Esophagus squamous epithelium (tissue), 5 donors: ENCODE data around the gene PLAC9. TPM values are rescaled to one million over a fixed set of nuclear protein-coding genes. Genes with fewer than 3 reads are reported as not detected.

Experiments
- DNase-seq: peaks from one replicate; lab custom pipeline; 2025; lab: John Stamatoyannopoulos, UW
- H3K27ac ChIP-seq, 4 donors: fragments of 200-600 bp; sonication (generic); one replicate each; pipeline ENCODE4 v1.5.1; 2016 to 2019; ENCODE audit warnings: mild to moderate bottlenecking in 1 of 4
- H3K27me3 ChIP-seq, 4 donors: fragments of 200-600 bp; sonication (generic); 1 replicate in 3 of 4; 2 replicates in 1 of 4; pipeline versions ENCODE4 v1.5.1 to v1.6.0; 2017 to 2021; ENCODE audit warnings: antibody characterized with exemption in 1 of 4
- H3K36me3 ChIP-seq, 3 donors: fragments of 200-600 bp; sonication (generic); one replicate each; pipeline ENCODE4 v1.5.1; 2016 to 2019
- H3K4me1 ChIP-seq, 3 donors: fragments of 200-600 bp; sonication (generic); one replicate each; pipeline ENCODE4 v1.5.1; 2017 to 2019
- H3K4me3 ChIP-seq, 4 donors: fragments of 200-600 bp; sonication (generic); 1 replicate in 3 of 4; 2 replicates in 1 of 4; pipeline ENCODE4 v1.5.1; 2016 to 2019; ENCODE audit warnings: mild to moderate bottlenecking in 2 of 4, moderate library complexity in 1 of 4
- H3K9me3 ChIP-seq, 3 donors: fragments of 200-600 bp; sonication (generic); one replicate each; pipeline ENCODE4 v1.5.1; 2016 to 2019
- POLR2A ChIP-seq, 4 donors: fragments of 450-650 bp; IDR thresholded peaks; one replicate each; pipeline ENCODE4 v1.6.1; 2017; ENCODE audit warnings: antibody characterized with exemption in 4 of 4, mild to moderate bottlenecking in 4 of 4, moderate library complexity in 3 of 4
- WGBS, 2 donors: methylation state at CpG; one replicate each; pipeline ENCODE4 v1.1.5; 2018; 5-methylcytosine and 5-hydroxymethylcytosine counted together
- intact Hi-C: fragments of 100-400 bp; cut with DNase I; formaldehyde crosslinking; loops from one replicate; pipeline ENCODE4 v1.15.0; 2022
- total RNA-seq, 4 donors: library from RNA; depleted of rRNA; stranded (reverse); fragments of >200 nt; gene quantifications; one replicate each; pipeline ENCODE4 v1.1.0, GENCODE V29; 2016
- TF ChIP-seq, protein P1 (sequence below), 6 experiments: fragments of 450-650 bp in 4 of 6; fragments of 200-600 bp in 2 of 6; sonication (generic) in 2 of 6; IDR thresholded peaks; one replicate each; pipeline ENCODE4 v1.5.1; 2016 to 2019; ENCODE audit warnings: antibody characterized with exemption in 6 of 6, mild to moderate bottlenecking in 4 of 6, moderate library complexity in 4 of 6
- donor health status: DM: yes; HTN: yes; CAD: no.

The PLAC9 gene
- total RNA-seq, 4 donors from 2014 or later = 2.7 to 22.1 (median 3.0) TPM

GRCh38 chr10:80139265-80139664 is 6.7 kb downstream of the PLAC9 start:
- no peak for TF ChIP-seq POLR2A (IDR thresholded peaks at IDR 0.05)
- TF ChIP-seq, protein P1, sequence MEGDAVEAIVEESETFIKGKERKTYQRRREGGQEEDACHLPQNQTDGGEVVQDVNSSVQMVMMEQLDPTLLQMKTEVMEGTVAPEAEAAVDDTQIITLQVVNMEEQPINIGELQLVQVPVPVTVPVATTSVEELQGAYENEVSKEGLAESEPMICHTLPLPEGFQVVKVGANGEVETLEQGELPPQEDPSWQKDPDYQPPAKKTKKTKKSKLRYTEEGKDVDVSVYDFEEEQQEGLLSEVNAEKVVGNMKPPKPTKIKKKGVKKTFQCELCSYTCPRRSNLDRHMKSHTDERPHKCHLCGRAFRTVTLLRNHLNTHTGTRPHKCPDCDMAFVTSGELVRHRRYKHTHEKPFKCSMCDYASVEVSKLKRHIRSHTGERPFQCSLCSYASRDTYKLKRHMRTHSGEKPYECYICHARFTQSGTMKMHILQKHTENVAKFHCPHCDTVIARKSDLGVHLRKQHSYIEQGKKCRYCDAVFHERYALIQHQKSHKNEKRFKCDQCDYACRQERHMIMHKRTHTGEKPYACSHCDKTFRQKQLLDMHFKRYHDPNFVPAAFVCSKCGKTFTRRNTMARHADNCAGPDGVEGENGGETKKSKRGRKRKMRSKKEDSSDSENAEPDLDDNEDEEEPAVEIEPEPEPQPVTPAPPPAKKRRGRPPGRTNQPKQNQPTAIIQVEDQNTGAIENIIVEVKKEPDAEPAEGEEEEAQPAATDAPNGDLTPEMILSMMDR (IDR thresholded peaks at IDR 0.05) = no peak
- no peaks in the 10 kb centered on the region for H3K9me3 ChIP-seq
- no peaks in the 10 kb centered on the region for H3K36me3 ChIP-seq
- H3K4me1 ChIP-seq = peaks cover 6 to 48% (median 22%) of the 10 kb centered on the region in 3 donors
- 29 to 61% methylated on average over 1 to 2 of the region's 2 CpGs for WGBS, 2 donors
- no peak overlapping the region for H3K27ac ChIP-seq
- intact Hi-C loops = no loop called here
- H3K4me3 ChIP-seq = no peak overlapping the region
- peaks cover 0 to 50% (median 0%) of the 10 kb centered on the region in 4 donors for H3K27me3 ChIP-seq
- DNase-seq = no peak

DNA sequence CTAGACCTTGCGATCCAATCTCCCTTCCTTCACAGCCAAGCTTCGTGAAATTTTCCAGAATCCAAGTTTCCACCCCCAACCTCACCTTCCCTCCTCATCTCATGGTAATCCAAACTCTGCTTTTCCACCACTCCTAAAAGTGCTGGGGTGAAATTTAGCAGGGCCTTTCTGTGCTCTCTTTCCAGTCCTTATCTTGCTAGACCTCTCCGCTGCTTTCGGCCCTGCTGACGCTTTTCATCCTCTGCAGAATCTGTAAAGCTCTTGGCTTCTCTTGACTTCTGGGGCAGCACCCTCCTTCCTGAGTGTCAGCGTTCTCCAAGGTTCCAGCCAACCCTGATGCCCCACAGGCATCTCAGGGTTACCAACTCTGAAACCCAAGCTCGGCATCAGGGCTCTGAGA is 7.7 kb downstream of the PLAC9 start:
- TF ChIP-seq, protein P1 (IDR thresholded peaks at IDR 0.05) = no peak
- no peak for TF ChIP-seq POLR2A (IDR thresholded peaks at IDR 0.05)
- H3K27ac ChIP-seq = no peak overlapping the region
- no peaks in the 10 kb centered on the region for H3K9me3 ChIP-seq
- WGBS, 2 donors = 78 to 85% methylated on average over 5 to 7 of the region's 7 CpGs
- peaks cover 10 to 54% (median 30%) of the 10 kb centered on the region in 3 donors for H3K4me1 ChIP-seq
- H3K27me3 ChIP-seq = peaks cover 0 to 43% (median 0%) of the 10 kb centered on the region in 4 donors
- no peaks in the 10 kb centered on the region for H3K36me3 ChIP-seq
- no peak overlapping the region for H3K4me3 ChIP-seq
- intact Hi-C loops = loop anchor here (5.0 kb wide), 1 partner anchor 82 kb away; no protein-coding TSS in a partner anchor
- no peak for DNase-seq

DNA sequence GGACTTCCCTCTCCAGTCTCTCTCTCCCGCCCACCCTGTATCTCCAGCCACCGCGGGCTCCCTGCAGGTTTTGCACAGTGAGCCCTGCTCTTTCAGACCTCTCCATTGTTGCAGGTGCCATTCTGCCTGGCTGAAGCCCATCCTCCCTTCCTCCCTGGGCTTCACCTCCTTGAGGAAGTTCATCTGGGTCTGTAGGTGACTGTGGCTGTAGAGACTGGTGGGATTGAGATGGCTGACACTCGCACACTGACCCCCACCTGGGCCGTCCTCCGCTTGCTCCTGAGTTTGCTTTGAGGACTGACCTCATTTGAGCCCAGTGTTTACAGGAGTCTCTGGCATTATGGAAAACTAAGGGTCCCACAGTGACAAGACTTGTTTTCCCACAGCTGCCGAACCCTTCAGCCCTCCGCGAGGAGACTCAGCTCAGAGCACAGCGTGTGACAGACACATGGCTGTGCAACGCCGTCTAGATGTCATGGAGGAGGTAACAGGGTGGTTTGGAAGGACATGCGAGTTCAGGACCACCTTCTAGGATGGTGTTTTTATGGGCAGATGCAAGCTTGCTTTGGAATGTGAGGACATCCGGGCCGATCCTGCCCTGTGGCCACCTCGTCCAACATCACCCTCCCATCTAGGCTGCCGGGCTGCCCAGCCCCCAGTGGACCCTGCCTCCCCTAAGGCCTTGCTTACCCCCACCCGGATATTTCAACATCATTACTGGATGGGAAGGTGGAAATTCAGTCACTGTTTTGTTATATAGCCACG is 9.3 kb downstream of the PLAC9 start:
- Histone ChIP-seq H3K4me3 (no peak overlapping the region), H3K4me1 (peaks cover 10 to 46% (median 18%) of the 10 kb centered on the region in 3 donors), H3K9me3 (no peaks in the 10 kb centered on the region), H3K27me3 (peaks cover 0 to 30% (median 0%) of the 10 kb centered on the region in 4 donors), H3K36me3 (no peaks in the 10 kb centered on the region), H3K27ac (no peak overlapping the region)
- 46 to 52% methylated on average over 11 to 12 of the region's 19 CpGs for WGBS, 2 donors
- no peak for TF ChIP-seq POLR2A (IDR thresholded peaks at IDR 0.05)
- TF ChIP-seq, protein P1 (IDR thresholded peaks at IDR 0.05) = no peak
- DNase-seq = no peak
- intact Hi-C loops = loop anchor here (5.0 kb wide), 1 partner anchor 80 kb away; no protein-coding TSS in a partner anchor

DNA sequence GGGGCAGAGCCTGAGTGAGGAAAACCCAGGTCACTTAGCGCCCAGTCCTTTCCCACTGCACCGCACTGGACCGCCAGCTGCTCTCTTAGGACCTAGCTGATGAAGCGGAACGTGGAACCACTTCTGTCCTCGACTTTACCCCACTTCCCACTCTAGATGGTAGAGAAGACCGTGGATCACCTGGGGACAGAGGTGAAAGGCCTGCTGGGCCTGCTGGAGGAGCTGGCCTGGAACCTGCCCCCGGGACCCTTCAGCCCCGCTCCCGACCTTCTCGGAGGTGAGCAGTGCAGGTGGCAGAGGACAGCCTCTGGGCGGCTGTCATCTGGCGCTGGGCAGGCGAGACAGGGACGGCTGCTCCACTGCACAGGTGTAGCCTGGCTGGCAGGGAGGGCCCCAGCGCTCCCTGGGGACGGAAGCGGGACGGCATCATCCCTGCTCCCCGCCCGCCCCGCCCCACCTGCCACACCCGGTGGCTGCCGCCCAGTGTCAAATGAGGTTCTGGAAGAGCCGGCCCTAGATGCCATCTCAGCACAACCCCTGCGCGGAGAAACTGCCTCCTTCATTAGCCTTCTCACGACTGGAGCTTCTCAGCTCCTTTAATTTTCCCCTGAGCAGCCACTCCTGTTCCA is 11.7 kb downstream of the PLAC9 start:
- Histone ChIP-seq H3K27me3 (peaks cover 0 to 22% (median 0%) of the 10 kb centered on the region in 4 donors), H3K9me3 (no peaks in the 10 kb centered on the region)

More for the DNA sequence above, 11.7 kb downstream of the PLAC9 start:
- TF ChIP-seq, protein P1 (IDR thresholded peaks at IDR 0.05) = peak in 1 of 6 experiments; percentile 8
- TF ChIP-seq POLR2A (IDR thresholded peaks at IDR 0.05) = no peak
- Histone ChIP-seq H3K4me3 (peak overlapping the region in 3 of 4 donors; percentile 10 to 44 (median 15)), H3K36me3 (peaks cover 0 to 19% (median 0%) of the 10 kb centered on the region in 3 donors), H3K27ac (peak overlapping the region; percentile 46 to 62 (median 58)), H3K4me1 (peaks cover 10 to 28% (median 15%) of the 10 kb centered on the region in 3 donors)
- no peak for DNase-seq
- intact Hi-C loops = loop anchor here (5.0 kb wide), 1 partner anchor 78 kb away; no protein-coding TSS in a partner anchor
- 11 to 55% methylated on average over 2 to 14 of the region's 28 CpGs for WGBS, 2 donors
